Testis (tissue), 2 donors: ENCODE data around the gene HLA-DOA.
A peak's percentile ranks its signal among the peaks of the same experiment; 100 is the strongest.

Experiments
- POLR2A ChIP-seq: fragments of 450-650 bp; IDR thresholded peaks from one replicate; pipeline ENCODE4 v1.6.1; 2017; ENCODE audit warnings: antibody characterized with exemption, mild to moderate bottlenecking, moderate library complexity
- TF ChIP-seq, protein P1 (sequence below), 3 experiments: fragments of 450-650 bp in 2 of 3; fragments of 200-600 bp in 1 of 3; sonication (generic) in 1 of 3; IDR thresholded peaks; one replicate each; pipeline ENCODE4 v1.5.1; 2016 to 2019; ENCODE audit warnings: antibody characterized with exemption in 3 of 3, mild to moderate bottlenecking in 2 of 3, moderate library complexity in 1 of 3

GRCh38 chr6:32984622-32985389 is 24.6 kb downstream of the HLA-DOA start:
- TF ChIP-seq, protein P1, sequence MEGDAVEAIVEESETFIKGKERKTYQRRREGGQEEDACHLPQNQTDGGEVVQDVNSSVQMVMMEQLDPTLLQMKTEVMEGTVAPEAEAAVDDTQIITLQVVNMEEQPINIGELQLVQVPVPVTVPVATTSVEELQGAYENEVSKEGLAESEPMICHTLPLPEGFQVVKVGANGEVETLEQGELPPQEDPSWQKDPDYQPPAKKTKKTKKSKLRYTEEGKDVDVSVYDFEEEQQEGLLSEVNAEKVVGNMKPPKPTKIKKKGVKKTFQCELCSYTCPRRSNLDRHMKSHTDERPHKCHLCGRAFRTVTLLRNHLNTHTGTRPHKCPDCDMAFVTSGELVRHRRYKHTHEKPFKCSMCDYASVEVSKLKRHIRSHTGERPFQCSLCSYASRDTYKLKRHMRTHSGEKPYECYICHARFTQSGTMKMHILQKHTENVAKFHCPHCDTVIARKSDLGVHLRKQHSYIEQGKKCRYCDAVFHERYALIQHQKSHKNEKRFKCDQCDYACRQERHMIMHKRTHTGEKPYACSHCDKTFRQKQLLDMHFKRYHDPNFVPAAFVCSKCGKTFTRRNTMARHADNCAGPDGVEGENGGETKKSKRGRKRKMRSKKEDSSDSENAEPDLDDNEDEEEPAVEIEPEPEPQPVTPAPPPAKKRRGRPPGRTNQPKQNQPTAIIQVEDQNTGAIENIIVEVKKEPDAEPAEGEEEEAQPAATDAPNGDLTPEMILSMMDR (IDR thresholded peaks at IDR 0.05): peak; percentile 65 to 78 (median 69)
- no peak for TF ChIP-seq POLR2A
